ENCODE data around the gene HSP90AA1. TPM values are rescaled to one million over a fixed set of nuclear protein-coding genes. Genes with fewer than 3 reads are reported as not detected.
A peak's percentile ranks its signal among the peaks of the same experiment; 100 is the strongest.

Gene HSP90AA1
- total RNA-seq, 2 experiments from 2014 or later: 294 to 704 TPM

GRCh38 chr14:102081231-102082080 lies 5.4 kb downstream of the HSP90AA1 start:
- BruUV-seq (replicated peaks): no TSS peak
- POLR2A ChIA-PET: interaction anchor here (1.4 kb wide), 1 partner anchor 17 kb away, joined by 3 read pairs; no protein-coding TSS in a partner anchor
- TF ChIP-seq EZH2phosphoT487 (IDR thresholded peaks at IDR 0.05; ENCODE audit: borderline replicate concordance, low read depth, low read length): no peak
- TF ChIP-seq CTCF (conservative IDR thresholded peaks at IDR 0.05; ENCODE audit: low read length): no peak
- DNase-seq (ENCODE audit: low spot score): no peak
- Histone ChIP-seq H3K79me2 (ENCODE audit: insufficient read depth, low read depth, low read length) (peaks cover 56% of the 10 kb centered on the region), H3K9me3 (ENCODE audit: low read length) (no peaks in the 10 kb centered on the region), H3K4me2 (ENCODE audit: low read length) (0 out of 2 replicates have a peak overlapping the region, but pooled peaks have one; percentile 99), H3K9me2 (ENCODE audit: insufficient read depth, low read length) (no peaks in the 10 kb centered on the region), H3K4me3 (ENCODE audit: low read depth, low read length, poor library complexity, severe bottlenecking) (peak overlapping the region; percentile 93), H4K20me1 (ENCODE audit: insufficient read depth, low read length) (peaks cover 36% of the 10 kb centered on the region), H3K4me1 (ENCODE audit: insufficient read depth, low read length, poor library complexity, severe bottlenecking) (peaks cover 40% of the 10 kb centered on the region), H2AFZ (ENCODE audit: low read length) (no peak overlapping the region), H3K27ac (ENCODE audit: low read depth, low read length, poor library complexity, severe bottlenecking) (no peak overlapping the region), H3K36me3 (ENCODE audit: insufficient read depth, low read length) (peaks cover 98% of the 10 kb centered on the region)
- intact Hi-C loops (cut with micrococcal nuclease; ENCODE audit: unreplicated experiment): no loop called here
- CTCF ChIA-PET (ENCODE audit: unreplicated experiment): no interaction called here

- TF ChIP-seq CTCF (conservative IDR thresholded peaks at IDR 0.05; ENCODE audit: low read length) (no peak), EZH2phosphoT487 (IDR thresholded peaks at IDR 0.05; ENCODE audit: borderline replicate concordance, low read depth, low read length) (no peak)
- Histone ChIP-seq H3K4me2 (ENCODE audit: low read length) (no peak overlapping the region), H2AFZ (ENCODE audit: low read length) (no peak overlapping the region), H3K9me3 (ENCODE audit: low read length) (no peaks in the 10 kb centered on the region), H3K9me2 (ENCODE audit: insufficient read depth, low read length) (no peaks in the 10 kb centered on the region), H3K4me3 (ENCODE audit: low read depth, low read length, poor library complexity, severe bottlenecking) (no peak overlapping the region), H3K27ac (ENCODE audit: low read depth, low read length, poor library complexity, severe bottlenecking) (no peak overlapping the region), H3K79me2 (ENCODE audit: insufficient read depth, low read depth, low read length) (peaks cover 46% of the 10 kb centered on the region), H4K20me1 (ENCODE audit: insufficient read depth, low read length) (peaks cover 29% of the 10 kb centered on the region), H3K36me3 (ENCODE audit: insufficient read depth, low read length) (peaks cover 88% of the 10 kb centered on the region), H3K4me1 (ENCODE audit: insufficient read depth, low read length, poor library complexity, severe bottlenecking) (peaks cover 40% of the 10 kb centered on the region)
- intact Hi-C loops (cut with micrococcal nuclease; ENCODE audit: unreplicated experiment): no loop called here
- BruUV-seq (replicated peaks): no TSS peak
- ChIA-PET POLR2A (interaction anchor here (1.4 kb wide), 1 partner anchor 18 kb away, joined by 3 read pairs; no protein-coding TSS in a partner anchor), CTCF (ENCODE audit: unreplicated experiment) (no interaction called here)
- no peak for DNase-seq (ENCODE audit: low spot score)
Observed at GRCh38 chr14:102080183-102081080, 6.4 kb downstream of the HSP90AA1 start.
